ENCODE results near the gene HPSE2. TPM values are rescaled to one million over a fixed set of nuclear protein-coding genes. Genes with fewer than 3 reads are reported as not detected.

The HPSE2 gene
- total and polyA plus RNA-seq, 8 donors = 0.58 to 15.8 (median 2.0) TPM

GRCh38 chr10:98474628-98475027 lies 761.0 kb downstream of the HPSE2 start:
- no peaks in the 10 kb centered on the region for H3K36me3 ChIP-seq

DNA sequence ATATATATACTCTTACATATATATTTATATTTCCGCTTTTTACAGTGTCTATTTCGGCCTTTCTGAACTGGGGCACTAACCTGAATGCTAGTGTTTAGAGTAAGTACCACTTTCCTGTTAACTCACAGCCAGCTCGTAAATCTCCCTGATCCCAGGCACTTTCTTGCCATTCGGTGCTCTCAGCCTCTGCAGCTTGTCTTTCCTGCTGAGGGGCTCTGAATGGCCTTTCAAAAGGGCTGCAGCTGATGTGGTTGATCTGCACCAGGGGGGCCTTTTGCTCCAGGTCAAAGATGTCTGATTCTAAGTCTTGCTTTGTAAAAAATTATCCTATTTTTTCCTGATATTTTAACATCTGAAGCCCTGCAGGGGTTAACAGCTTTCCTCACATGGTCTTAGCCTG lies 763.5 kb downstream of the HPSE2 start:
- Histone ChIP-seq H3K27me3 (peaks cover 0 to 4% (median 0%) of the 10 kb centered on the region in 3 donors), H3K9me3 (no peaks in the 10 kb centered on the region), H3K27ac (no peak overlapping the region), H3K4me3 (no peak overlapping the region), H3K4me1 (peaks cover 5 to 11% (median 7%) of the 10 kb centered on the region in 4 donors), H3K36me3 (no peaks in the 10 kb centered on the region)
- intact Hi-C loops (cut with DNase I; ENCODE audit: low total_unique reads) = loop anchor here (10.0 kb wide), 1 partner anchor 193 kb away; no protein-coding TSS in a partner anchor
- 50 to 69% (median 60%) methylated on average over 4 of the region's 4 CpGs for WGBS, 5 donors
- no peak for TF ChIP-seq EP300 (IDR thresholded peaks at IDR 0.05)
- no peak for TF ChIP-seq POLR2AphosphoS5 (IDR thresholded peaks at IDR 0.05)
- TF ChIP-seq POLR2A (IDR thresholded peaks at IDR 0.05) = no peak
- no peak for TF ChIP-seq CTCF (IDR thresholded peaks at IDR 0.05)
- no peak for DNase-seq

More at GRCh38 chr10:98474628-98475027, 761.0 kb downstream of the HPSE2 start:
- no peaks in the 10 kb centered on the region for H3K9me3 ChIP-seq
- TF ChIP-seq CTCF (IDR thresholded peaks at IDR 0.05) (no peak), POLR2A (IDR thresholded peaks at IDR 0.05) (no peak), POLR2AphosphoS5 (IDR thresholded peaks at IDR 0.05) (no peak), EP300 (IDR thresholded peaks at IDR 0.05) (no peak)
- H3K4me1 ChIP-seq = no peaks in the 10 kb centered on the region
- H3K27ac ChIP-seq = no peak overlapping the region
- no peak overlapping the region for H3K4me3 ChIP-seq
- no peak for DNase-seq
- no peaks in the 10 kb centered on the region for H3K27me3 ChIP-seq
- intact Hi-C loops (cut with DNase I; ENCODE audit: low total_unique reads) = loop anchor here (10.0 kb wide), 1 partner anchor 190 kb away; no protein-coding TSS in a partner anchor

DNA sequence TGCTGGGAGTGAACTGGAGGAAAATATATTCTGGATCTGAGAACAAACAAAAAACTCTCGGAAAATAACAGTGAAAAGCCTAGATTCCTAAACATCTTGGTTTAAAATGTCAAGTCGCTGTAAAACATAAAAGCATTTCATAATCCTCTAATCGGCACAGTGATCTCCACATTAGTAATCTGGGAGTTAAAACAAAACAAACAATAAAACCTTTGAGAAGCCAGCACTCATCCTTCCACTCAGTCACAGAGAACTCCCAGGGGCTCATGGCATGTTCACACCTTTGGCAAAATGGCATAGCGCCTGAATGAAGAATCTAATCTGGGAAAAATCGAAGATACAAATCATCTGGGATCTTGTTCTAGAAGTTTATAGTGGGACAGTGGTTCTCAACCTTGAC lies 764.8 kb downstream of the HPSE2 start:
- Histone ChIP-seq H3K27ac (no peak overlapping the region), H3K36me3 (no peaks in the 10 kb centered on the region), H3K4me3 (no peak overlapping the region), H3K27me3 (peaks cover 0 to 4% (median 0%) of the 10 kb centered on the region in 3 donors), H3K4me1 (peaks cover 5 to 16% (median 7%) of the 10 kb centered on the region in 4 donors), H3K9me3 (no peaks in the 10 kb centered on the region)
- intact Hi-C loops (cut with DNase I; ENCODE audit: low total_unique reads) = loop anchor here (10.0 kb wide), 1 partner anchor 194 kb away; no protein-coding TSS in a partner anchor
- no peak for TF ChIP-seq EP300 (IDR thresholded peaks at IDR 0.05)
- TF ChIP-seq CTCF (IDR thresholded peaks at IDR 0.05) = no peak
- TF ChIP-seq POLR2A (IDR thresholded peaks at IDR 0.05) = no peak
- TF ChIP-seq POLR2AphosphoS5 (IDR thresholded peaks at IDR 0.05) = no peak
- WGBS, 5 donors = 79 to 81% (median 80%) methylated on average over 5 of the region's 5 CpGs
- DNase-seq = no peak

GRCh38 chr10:98469001-98469931 lies 766.4 kb downstream of the HPSE2 start:
- WGBS, 5 donors = 79 to 92% (median 85%) methylated on average over 2 of the region's 2 CpGs
- no peak overlapping the region for H3K27ac ChIP-seq
- no peak overlapping the region for H3K4me3 ChIP-seq
- H3K9me3 ChIP-seq = no peaks in the 10 kb centered on the region
- peaks cover 0 to 4% (median 0%) of the 10 kb centered on the region in 3 donors for H3K27me3 ChIP-seq
- peaks cover 5 to 16% (median 7%) of the 10 kb centered on the region in 4 donors for H3K4me1 ChIP-seq
- no peaks in the 10 kb centered on the region for H3K36me3 ChIP-seq
- intact Hi-C loops (cut with DNase I; ENCODE audit: low total_unique reads) = loop anchor here (5.0 to 10.0 kb wide), 2 partner anchors 706 to 778 kb away; no protein-coding TSS in a partner anchor
- no peak for DNase-seq
- TF ChIP-seq EP300 (IDR thresholded peaks at IDR 0.05) (no peak), POLR2AphosphoS5 (IDR thresholded peaks at IDR 0.05) (no peak), POLR2A (IDR thresholded peaks at IDR 0.05) (no peak), CTCF (IDR thresholded peaks at IDR 0.05) (no peak)
